Esophagus squamous epithelium (tissue), 4 donors: ENCODE measurements around the gene EGFL7.

ENCODE experiments used
- POLR2A ChIP-seq, 4 donors: fragments of 450-650 bp; IDR thresholded peaks; one replicate each; pipeline ENCODE4 v1.6.1; 2017; ENCODE audit warnings: antibody characterized with exemption in 4 of 4, mild to moderate bottlenecking in 4 of 4, moderate library complexity in 3 of 4
- TF ChIP-seq, protein P1 (sequence below), 6 experiments: fragments of 450-650 bp in 4 of 6; fragments of 200-600 bp in 2 of 6; sonication (generic) in 2 of 6; IDR thresholded peaks; one replicate each; pipeline ENCODE4 v1.5.1; 2016 to 2019; ENCODE audit warnings: antibody characterized with exemption in 6 of 6, mild to moderate bottlenecking in 4 of 6, moderate library complexity in 4 of 6

- TF ChIP-seq, protein P1, sequence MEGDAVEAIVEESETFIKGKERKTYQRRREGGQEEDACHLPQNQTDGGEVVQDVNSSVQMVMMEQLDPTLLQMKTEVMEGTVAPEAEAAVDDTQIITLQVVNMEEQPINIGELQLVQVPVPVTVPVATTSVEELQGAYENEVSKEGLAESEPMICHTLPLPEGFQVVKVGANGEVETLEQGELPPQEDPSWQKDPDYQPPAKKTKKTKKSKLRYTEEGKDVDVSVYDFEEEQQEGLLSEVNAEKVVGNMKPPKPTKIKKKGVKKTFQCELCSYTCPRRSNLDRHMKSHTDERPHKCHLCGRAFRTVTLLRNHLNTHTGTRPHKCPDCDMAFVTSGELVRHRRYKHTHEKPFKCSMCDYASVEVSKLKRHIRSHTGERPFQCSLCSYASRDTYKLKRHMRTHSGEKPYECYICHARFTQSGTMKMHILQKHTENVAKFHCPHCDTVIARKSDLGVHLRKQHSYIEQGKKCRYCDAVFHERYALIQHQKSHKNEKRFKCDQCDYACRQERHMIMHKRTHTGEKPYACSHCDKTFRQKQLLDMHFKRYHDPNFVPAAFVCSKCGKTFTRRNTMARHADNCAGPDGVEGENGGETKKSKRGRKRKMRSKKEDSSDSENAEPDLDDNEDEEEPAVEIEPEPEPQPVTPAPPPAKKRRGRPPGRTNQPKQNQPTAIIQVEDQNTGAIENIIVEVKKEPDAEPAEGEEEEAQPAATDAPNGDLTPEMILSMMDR (IDR thresholded peaks at IDR 0.05) = no peak
- TF ChIP-seq POLR2A (IDR thresholded peaks at IDR 0.05) = no peak
These were observed 44.8 kb upstream of the EGFL7 start for GRCh38 chr9:136617746-136618579.
